B cell (primary cell): ENCODE measurements around the gene MRPS27. TPM values are rescaled to one million over a fixed set of nuclear protein-coding genes. Genes with fewer than 3 reads are reported as not detected.

Experiments used
- ATAC-seq: fragments of 200-7000 bp; cut with Tn5 transposase; one replicate; pipeline ENCODE4 v1.10.0; 2021; ENCODE audit warnings: low read depth, mild to moderate bottlenecking, moderate number of reproducible peaks, moderate library complexity
- CTCF ChIA-PET: fragments of 350-600 bp; sonication (Branson Sonifier 250); formaldehyde crosslinking; loops from one replicate; lab custom pipeline; 2021; ENCODE audit warnings: antibody characterized with exemption, inconsistent platforms; lab: Charles Lee
- POLR2A ChIA-PET: fragments of 350-600 bp; sonication (Branson Sonifier 250); formaldehyde crosslinking; loops from one replicate; lab custom pipeline; 2021; ENCODE audit warnings: antibody characterized with exemption; lab: Charles Lee
- DNase-seq: peaks from one replicate; pipeline ENCODE4 v3.0.0; 2013
- H2AFZ ChIP-seq: 2 replicates; pipeline ENCODE4 v1.6.1; 2012; ENCODE audit warnings: mild to moderate bottlenecking, low read depth, low read length; ENCODE audit not compliant: insufficient read depth, poor library complexity, severe bottlenecking
- H3K27ac ChIP-seq, 2 donors: 1 replicate in 1 of 2; 2 replicates in 1 of 2; pipeline ENCODE4 v1.5.1; 2012 to 2013; ENCODE audit warnings: low read length in 2 of 2, mild to moderate bottlenecking in 2 of 2, moderate library complexity in 1 of 2
- H3K27me3 ChIP-seq, 4 experiments: fragments of 200-600 bp in 1 of 4; sonication (generic) in 1 of 4; replicated peaks in 1 of 4; 1 replicate in 2 of 4; 2 replicates in 2 of 4; pipeline versions ENCODE4 v1.6.1 to v1.7.0; 2013 to 2016; ENCODE audit warnings: low read length in 3 of 4, mild to moderate bottlenecking in 2 of 4, mixed read lengths in 1 of 4, moderate library complexity in 1 of 4; ENCODE audit not compliant: insufficient read depth in 4 of 4, control insufficient read depth in 3 of 4; ENCODE audit errors: control extremely low read depth in 1 of 4
- H3K36me3 ChIP-seq, 2 experiments: replicated peaks in 1 of 2; 1 replicate in 1 of 2; 2 replicates in 1 of 2; pipeline versions ENCODE4 v1.6.1 to v1.7.1; 2013; ENCODE audit warnings: low read length in 1 of 2; ENCODE audit not compliant: insufficient read depth in 2 of 2, control insufficient read depth in 1 of 2; ENCODE audit errors: control extremely low read depth in 1 of 2, extremely low read depth in 1 of 2
- H3K4me1 ChIP-seq, 2 donors: fragments of 200-600 bp in 1 of 2; sonication (generic) in 1 of 2; 1 replicate in 1 of 2; 2 replicates in 1 of 2; pipeline versions ENCODE4 v1.5.1 to v1.6.1; 2013 to 2017; ENCODE audit warnings: low read length in 2 of 2; ENCODE audit not compliant: control insufficient read depth in 2 of 2, insufficient read depth in 2 of 2
- H3K4me2 ChIP-seq: replicated peaks from 2 replicates; pipeline ENCODE3; 2012; ENCODE audit warnings: mild to moderate bottlenecking, low read depth, low read length; ENCODE audit not compliant: poor library complexity, severe bottlenecking
- H3K4me3 ChIP-seq, 5 experiments: fragments of 200-600 bp in 1 of 5; sonication (generic) in 1 of 5; 1 replicate in 3 of 5; 2 replicates in 2 of 5; pipeline versions ENCODE4 v1.5.1 to v1.7.0; 2011 to 2016; ENCODE audit warnings: low read length in 4 of 5, mild to moderate bottlenecking in 4 of 5, low read depth in 2 of 5, control low read depth in 1 of 5, moderate library complexity in 1 of 5; ENCODE audit not compliant: insufficient read depth in 1 of 5; ENCODE audit errors: control extremely low read depth in 1 of 5, extremely low read depth in 1 of 5
- H3K79me2 ChIP-seq: fragments of 200-600 bp; sonication (generic); one replicate; pipeline ENCODE4 v1.6.0; 2016; ENCODE audit warnings: low read length; ENCODE audit not compliant: control insufficient read depth, insufficient read depth
- H3K9ac ChIP-seq: fragments of 200-600 bp; sonication (generic); 2 replicates; pipeline ENCODE4 v1.6.1; 2017; ENCODE audit warnings: mild to moderate bottlenecking, low read length, moderate library complexity
- H3K9me3 ChIP-seq, 3 donors: one replicate each; pipeline versions ENCODE4 v1.6.1 to v1.7.1; 2013; ENCODE audit warnings: low read length in 2 of 3; ENCODE audit not compliant: control insufficient read depth in 2 of 3, insufficient read depth in 1 of 3; ENCODE audit errors: control extremely low read depth in 1 of 3
- H4K20me1 ChIP-seq: 2 replicates; pipeline ENCODE4 v1.6.0; 2012; ENCODE audit warnings: mild to moderate bottlenecking, low read length; ENCODE audit not compliant: insufficient read depth, control insufficient read depth, poor library complexity, severe bottlenecking
- H3K27ac Mint-ChIP-seq: one replicate; pipeline ENCODE4 v1.8.0; 2021; ENCODE audit warnings: mixed read lengths
- H3K27me3 Mint-ChIP-seq: one replicate; pipeline ENCODE4 v1.8.0; 2021; ENCODE audit warnings: mixed read lengths
- H3K4me1 Mint-ChIP-seq: one replicate; pipeline ENCODE4 v1.8.0; 2021; ENCODE audit warnings: mixed read lengths
- H3K4me3 Mint-ChIP-seq: one replicate; pipeline ENCODE4 v1.8.0; 2021; ENCODE audit warnings: mixed read lengths
- H3K9me3 Mint-ChIP-seq: one replicate; pipeline ENCODE4 v1.8.0; 2022; ENCODE audit warnings: mixed read lengths; ENCODE audit not compliant: insufficient read depth
- CTCF ChIP-seq: fragments of 200-600 bp; IDR thresholded peaks from one replicate; pipeline ENCODE4 v1.8.0; 2022; ENCODE audit warnings: antibody characterized with exemption, mild to moderate bottlenecking
- EZH2 ChIP-seq: IDR thresholded peaks from 2 replicates; pipeline ENCODE4 v1.6.1; 2012; ENCODE audit warnings: borderline replicate concordance, low read depth, mild to moderate bottlenecking, moderate library complexity, low read length; ENCODE audit not compliant: insufficient read depth, poor library complexity, severe bottlenecking
- WGBS: methylation state at CpG from one replicate; pipeline ENCODE4 v1.1.5; 2013; ENCODE audit warnings: missing lambda C conversion rate; ENCODE audit not compliant: insufficient coverage; 5-methylcytosine and 5-hydroxymethylcytosine counted together
- intact Hi-C: fragments of 100-400 bp; cut with micrococcal nuclease; formaldehyde crosslinking; loops from one replicate; pipeline ENCODE4 v1.10.0; 2022
- polyA plus RNA-seq: library from polyadenylated mRNA; depleted of rRNA; stranded (reverse); fragments of >200 nt; gene quantifications from 2 replicates; pipeline ENCODE4 v1.2.3, GENCODE V29; 2012
- total RNA-seq, 2 donors: library from RNA; stranded (reverse); fragments of 120-200 nt in 1 of 2; gene quantifications; 1 replicate in 1 of 2; 2 replicates in 1 of 2; pipeline versions ENCODE4 v1.2.3 to v1.2.4, GENCODE V29; 2013 to 2022

Gene MRPS27
- total and polyA plus RNA-seq, 2 donors (not counting 1 experiment from before 2014, with no cell fraction given): 33.4 to 58.3 TPM

- H4K20me1 ChIP-seq: no peaks in the 10 kb centered on the region
- H2AFZ ChIP-seq: no peak overlapping the region
- Mint-ChIP-seq H3K4me3 (no peak overlapping the region), H3K9me3 (no peaks in the 10 kb centered on the region), H3K27me3 (no peaks in the 10 kb centered on the region), H3K4me1 (peaks cover 7% of the 10 kb centered on the region), H3K27ac (no peak overlapping the region)
- H3K4me2 ChIP-seq: no peak overlapping the region
- H3K9me3 ChIP-seq: no peaks in the 10 kb centered on the region
- no peaks in the 10 kb centered on the region for H3K79me2 ChIP-seq
- ATAC-seq: no peak
- no peak for TF ChIP-seq CTCF
- TF ChIP-seq EZH2: no peak
- intact Hi-C loops: no loop called here
- no peak overlapping the region for H3K27ac ChIP-seq
- ChIA-PET POLR2A (no interaction called here), CTCF (no interaction called here)
- peaks cover 0 to 9% of the 10 kb centered on the region in 2 experiments for H3K36me3 ChIP-seq
- H3K4me1 ChIP-seq: no peaks in the 10 kb centered on the region
- no peaks in the 10 kb centered on the region for H3K27me3 ChIP-seq
- no peak for DNase-seq
- no CpG with 5 or more reads among the region's 2 CpGs for WGBS
- no peak overlapping the region for H3K4me3 ChIP-seq
- no peak overlapping the region for H3K9ac ChIP-seq
These were observed 31.3 kb upstream of the MRPS27 start for GRCh38 chr5:72351376-72351775.

GRCh38 chr5:72347801-72348308, 27.8 kb upstream of the MRPS27 start:
- TF ChIP-seq EZH2 (no peak), CTCF (no peak)
- no peak overlapping the region for H2AFZ ChIP-seq
- CTCF ChIA-PET: no interaction called here
- ATAC-seq (no peak), DNase-seq (no peak)
- H3K27me3 Mint-ChIP-seq: no peaks in the 10 kb centered on the region
- H3K9ac ChIP-seq: no peak overlapping the region
- no peak overlapping the region for H3K27ac Mint-ChIP-seq
- POLR2A ChIA-PET: no interaction called here
- no peaks in the 10 kb centered on the region for H4K20me1 ChIP-seq
- intact Hi-C loops: no loop called here
- H3K79me2 ChIP-seq: no peaks in the 10 kb centered on the region
- peaks cover 0 to 23% of the 10 kb centered on the region in 2 experiments for H3K36me3 ChIP-seq
- H3K4me2 ChIP-seq: no peak overlapping the region
- H3K9me3 ChIP-seq: no peaks in the 10 kb centered on the region
- H3K4me1 Mint-ChIP-seq: peaks cover 7% of the 10 kb centered on the region
- H3K4me3 Mint-ChIP-seq: no peak overlapping the region
- H3K27me3 ChIP-seq: no peaks in the 10 kb centered on the region
- no peak overlapping the region for H3K27ac ChIP-seq
- H3K9me3 Mint-ChIP-seq: no peaks in the 10 kb centered on the region
- H3K4me1 ChIP-seq: no peaks in the 10 kb centered on the region
- H3K4me3 ChIP-seq: no peak overlapping the region
- no CpG with 5 or more reads among the region's 4 CpGs for WGBS
